GM18505 (cell line): ENCODE results near the gene GNG14.
"Not testable (repeated sequence)": the region's sequence is repeated elsewhere in the genome, so short reads cannot be mapped to it uniquely, and the experiment has no call there.

Experiments used
- ATAC-seq: cut with Tn5 transposase; IDR thresholded peaks from one replicate; pipeline ENCODE4 v1.9.1; 2021; ENCODE audit not compliant: unreplicated experiment
- POLR2A ChIP-seq: IDR thresholded peaks from 4 replicates; pipeline ENCODE4 v1.6.1; 2011; ENCODE audit warnings: borderline replicate concordance; ENCODE audit not compliant: insufficient read depth, insufficient read length; ENCODE audit errors: extremely low read depth

The GNG14 gene

GRCh38 chr19:12670159-12670928 is 17.5 kb upstream of the GNG14 start:
- TF ChIP-seq POLR2A, result peak; percentile 19
- ATAC-seq, result no peak

DNA sequence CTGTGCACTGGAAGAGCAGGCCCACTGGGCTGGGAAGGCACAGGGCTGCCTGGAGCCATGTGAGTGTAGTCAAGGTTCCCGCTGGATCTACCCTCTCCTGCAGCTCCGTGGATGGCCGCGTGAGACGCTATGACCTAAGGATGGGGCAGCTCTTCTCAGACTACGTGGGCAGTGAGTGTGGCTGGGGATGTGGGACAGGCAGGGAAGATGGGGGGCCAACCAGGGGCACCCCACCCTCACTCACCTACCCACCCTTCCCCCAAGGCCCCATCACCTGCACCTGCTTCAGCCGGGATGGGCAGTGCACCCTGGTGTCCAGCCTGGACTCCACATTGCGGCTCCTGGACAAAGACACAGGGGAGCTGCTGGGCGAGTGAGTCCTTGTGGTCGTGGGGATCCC is 15.1 kb upstream of the GNG14 start:
- TF ChIP-seq POLR2A, result no peak
- ATAC-seq, result no peak

DNA sequence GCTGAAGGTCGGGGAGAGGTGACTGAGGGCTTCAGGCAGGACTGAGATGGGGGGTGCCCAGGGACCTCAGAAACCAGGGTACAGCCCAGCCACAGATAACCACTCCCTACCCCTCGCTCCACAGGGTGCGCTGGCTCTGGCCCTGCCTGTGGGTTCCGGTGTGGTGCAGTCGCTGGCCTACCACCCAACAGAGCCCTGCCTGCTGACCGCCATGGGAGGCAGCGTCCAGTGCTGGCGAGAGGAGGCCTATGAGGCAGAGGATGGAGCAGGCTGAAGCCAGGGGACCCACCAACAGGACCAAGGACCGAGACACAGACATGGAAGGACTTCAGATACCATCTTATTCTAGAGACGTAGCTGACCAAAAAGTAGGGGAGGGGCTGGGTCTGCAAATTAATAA is 12.4 kb upstream of the GNG14 start:
- TF ChIP-seq POLR2A, result peak; percentile 8
- ATAC-seq, result no peak

- ATAC-seq, result no peak
- TF ChIP-seq POLR2A, result no peak
These were observed 11.9 kb upstream of the GNG14 start for GRCh38 chr19:12675940-12676339.

- ATAC-seq, result no peak
- no peak for TF ChIP-seq POLR2A
These were observed 11.4 kb upstream of the GNG14 start for GRCh38 chr19:12676384-12676792.

- ATAC-seq, result no peak
- TF ChIP-seq POLR2A, result no peak
These were observed 10.9 kb upstream of the GNG14 start for GRCh38 chr19:12676928-12677327.

GRCh38 chr19:12678039-12678438 is 9.8 kb upstream of the GNG14 start:
- not testable (repeated sequence) for ATAC-seq

DNA sequence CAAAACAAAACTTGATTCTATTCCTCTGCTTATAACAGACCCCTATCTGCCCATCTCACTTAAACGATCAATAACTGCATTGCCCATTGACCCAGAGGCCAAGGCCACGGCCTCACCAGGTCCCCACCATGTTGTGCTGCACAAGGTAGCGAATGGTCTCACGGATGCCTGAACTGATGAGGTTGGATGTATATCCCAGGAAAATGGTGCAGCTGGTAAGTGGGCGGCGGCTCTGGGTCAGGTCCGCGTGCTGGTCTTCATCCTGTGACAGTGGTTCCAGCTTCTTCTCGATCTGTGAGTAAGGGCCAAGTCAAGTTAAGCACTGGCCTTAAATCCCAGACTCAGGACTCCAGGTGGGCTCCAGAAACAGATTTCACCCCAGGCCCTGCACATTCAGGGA is 7.8 kb upstream of the GNG14 start:
- no peak for ATAC-seq
- TF ChIP-seq POLR2A, result no peak

GRCh38 chr19:12681074-12681987 is 6.5 kb upstream of the GNG14 start, which contains the start of gene DHPS:
Gene DHPS, minus strand, starts transcription at chr19:12681880. Its CDS starts 114 bp downstream, at chr19:12681766.
- ATAC-seq, result peak; percentile 61
- TF ChIP-seq POLR2A, result peak; percentile 75

GRCh38 chr19:12685831-12686230 is 2.0 kb upstream of the GNG14 start:
- TF ChIP-seq POLR2A, result no peak
- ATAC-seq, result no peak

DNA sequence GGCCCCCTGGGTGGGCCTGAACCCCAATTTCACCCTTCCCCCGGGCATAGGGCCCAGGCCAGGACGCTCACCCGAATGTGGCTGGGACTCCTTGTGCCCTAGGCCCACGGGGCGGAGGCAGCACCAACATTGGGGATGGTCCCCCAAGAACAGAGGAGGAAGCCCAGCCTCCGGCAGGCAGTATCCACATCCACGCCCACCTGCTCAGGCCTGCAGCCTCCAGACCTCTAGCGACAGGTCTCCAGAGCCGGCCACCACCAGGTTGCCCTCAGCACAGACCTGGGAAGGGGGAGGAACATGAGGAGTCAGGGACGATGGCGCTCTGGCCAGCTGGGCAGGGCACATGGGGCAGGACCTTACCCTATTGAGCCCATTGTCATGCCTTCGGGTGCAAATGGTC is 1.2 kb downstream of the GNG14 start:
- no peak for TF ChIP-seq POLR2A
- no peak for ATAC-seq

DNA sequence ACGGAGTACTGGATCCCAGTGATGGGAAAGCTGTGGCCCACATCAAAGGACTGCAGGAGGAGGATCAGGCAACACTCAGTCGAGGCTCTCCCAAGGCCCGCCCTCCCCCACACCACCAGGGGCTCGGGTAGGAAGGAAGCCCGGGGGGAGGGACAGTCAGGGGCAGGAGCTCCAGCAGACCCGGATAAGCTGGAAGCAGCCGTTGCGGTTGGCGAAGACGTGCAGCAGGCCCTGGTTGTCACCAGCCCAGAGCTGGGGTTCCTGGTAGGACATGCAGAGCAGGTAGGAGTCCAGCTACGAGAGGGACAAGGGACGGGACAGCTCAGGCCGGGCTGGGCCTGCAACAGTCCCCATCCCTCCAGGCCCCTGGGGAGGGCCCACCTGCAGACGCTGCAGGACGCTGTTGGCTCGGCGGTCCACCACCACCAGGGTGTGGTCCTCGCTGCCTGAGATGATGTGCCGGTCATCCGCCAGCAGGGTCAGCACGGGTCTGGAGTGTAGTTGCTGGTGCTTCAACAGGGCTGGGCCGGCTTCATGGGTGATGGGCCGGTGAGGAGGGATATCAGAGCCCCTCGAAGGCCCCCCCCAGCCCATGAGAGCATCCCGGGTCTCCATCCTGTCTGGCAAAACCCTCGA is 1.9 kb downstream of the GNG14 start:
- TF ChIP-seq POLR2A, result no peak
- no peak for ATAC-seq

DNA sequence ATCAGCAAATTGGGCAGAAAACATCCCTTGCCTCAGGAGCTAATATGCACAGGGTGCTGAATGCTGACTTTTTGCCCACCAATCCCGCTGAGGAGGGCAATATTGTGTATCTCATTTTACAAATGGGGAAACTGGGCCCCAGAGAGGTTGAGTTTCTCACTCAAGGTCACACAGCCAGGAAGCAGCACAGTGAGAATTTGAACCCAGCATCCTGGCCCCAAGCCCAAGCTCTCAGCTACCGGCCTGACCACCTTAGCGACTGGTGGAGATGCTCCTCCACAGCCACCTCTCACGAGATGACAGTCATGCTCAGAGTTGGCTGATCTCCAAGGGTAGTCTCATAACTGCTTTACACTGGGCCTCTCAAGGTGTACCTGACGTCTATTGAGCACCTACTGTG is 5.2 kb downstream of the GNG14 start:
- no peak for TF ChIP-seq POLR2A
- no peak for ATAC-seq
